Measurements from ENCODE around the gene KRT85. TPM values are rescaled to one million over a fixed set of nuclear protein-coding genes. Genes with fewer than 3 reads are reported as not detected.

The KRT85 gene
- total and polyA plus RNA-seq, 2 experiments from 2014 or later = not detected

- no peak for TF ChIP-seq EZH2 (IDR thresholded peaks at IDR 0.05; ENCODE audit: insufficient read depth, poor library complexity, severe bottlenecking)
- H3K36me3 ChIP-seq (ENCODE audit: low read depth) = no peaks in the 10 kb centered on the region
- DNase-seq = no peak
- no peaks in the 10 kb centered on the region for H3K4me1 ChIP-seq (ENCODE audit: insufficient read depth)
- in situ Hi-C loops (cut with MboI) = no loop called here
- H3K9ac ChIP-seq = no peak overlapping the region
- no peaks in the 10 kb centered on the region for H3K79me2 ChIP-seq (ENCODE audit: insufficient read depth)
- no peaks in the 10 kb centered on the region for H3K9me2 ChIP-seq (ENCODE audit: insufficient read depth)
- no peak overlapping the region for H3K27ac ChIP-seq
- H3K27me3 ChIP-seq (replicated peaks; ENCODE audit: insufficient read depth) = peaks cover 41% of the 10 kb centered on the region
- no peak overlapping the region for H3K4me2 ChIP-seq (ENCODE audit: unreplicated experiment)
- H4K20me1 ChIP-seq (ENCODE audit: insufficient read depth) = no peaks in the 10 kb centered on the region
- 77 to 79% methylated on average over 12 of the region's 12 CpGs for WGBS, 2 experiments (ENCODE audit: low coverage in 1 of 2, low lambda C conversion rate in 2 of 2, missing lambda C conversion rate in 2 of 2)
- no peak overlapping the region for H2AFZ ChIP-seq
- no peaks in the 10 kb centered on the region for H3K9me3 ChIP-seq (ENCODE audit: low read depth)
- H3F3A ChIP-seq (ENCODE audit: insufficient read depth) = no peaks in the 10 kb centered on the region
- no peak overlapping the region for H3K4me3 ChIP-seq
Measured at GRCh38 chr12:52363111-52363679, 4.1 kb downstream of the KRT85 start.

GRCh38 chr12:52362118-52362726 is 5.1 kb downstream of the KRT85 start:
- no peaks in the 10 kb centered on the region for H3K4me1 ChIP-seq (ENCODE audit: insufficient read depth)
- no peak for DNase-seq
- H3K4me2 ChIP-seq (ENCODE audit: unreplicated experiment) = no peak overlapping the region
- no peak overlapping the region for H3K27ac ChIP-seq
- H3K27me3 ChIP-seq (replicated peaks; ENCODE audit: insufficient read depth) = peaks cover 41% of the 10 kb centered on the region
- no peak for TF ChIP-seq EZH2 (IDR thresholded peaks at IDR 0.05; ENCODE audit: insufficient read depth, poor library complexity, severe bottlenecking)
- no peak for TF ChIP-seq EZH2phosphoT487 (IDR thresholded peaks at IDR 0.05; ENCODE audit: insufficient read depth, low read depth)
- H3F3A ChIP-seq (ENCODE audit: insufficient read depth) = no peaks in the 10 kb centered on the region
- no peak overlapping the region for H2AFZ ChIP-seq
- no peaks in the 10 kb centered on the region for H3K79me2 ChIP-seq (ENCODE audit: insufficient read depth)
- no peak overlapping the region for H3K9ac ChIP-seq
- WGBS, 2 experiments (ENCODE audit: low coverage in 1 of 2, low lambda C conversion rate in 2 of 2, missing lambda C conversion rate in 2 of 2) = 67 to 69% methylated on average over 11 of the region's 11 CpGs
- no peaks in the 10 kb centered on the region for H4K20me1 ChIP-seq (ENCODE audit: insufficient read depth)
- H3K9me3 ChIP-seq (ENCODE audit: low read depth) = no peaks in the 10 kb centered on the region
- H3K4me3 ChIP-seq = no peak overlapping the region
- no peaks in the 10 kb centered on the region for H3K36me3 ChIP-seq (ENCODE audit: low read depth)
- in situ Hi-C loops (cut with MboI) = no loop called here
- H3K9me2 ChIP-seq (ENCODE audit: insufficient read depth) = no peaks in the 10 kb centered on the region

GRCh38 chr12:52361553-52361952 is 5.7 kb downstream of the KRT85 start:
- Histone ChIP-seq H3K27ac (no peak overlapping the region), H3K9me2 (ENCODE audit: insufficient read depth) (no peaks in the 10 kb centered on the region), H3K79me2 (ENCODE audit: insufficient read depth) (no peaks in the 10 kb centered on the region), H3K4me1 (ENCODE audit: insufficient read depth) (no peaks in the 10 kb centered on the region), H3K4me3 (no peak overlapping the region), H3K36me3 (ENCODE audit: low read depth) (no peaks in the 10 kb centered on the region), H3K9ac (no peak overlapping the region), H4K20me1 (ENCODE audit: insufficient read depth) (no peaks in the 10 kb centered on the region), H3K9me3 (ENCODE audit: low read depth) (no peaks in the 10 kb centered on the region), H3F3A (ENCODE audit: insufficient read depth) (no peaks in the 10 kb centered on the region), H2AFZ (no peak overlapping the region), H3K4me2 (ENCODE audit: unreplicated experiment) (no peak overlapping the region), H3K27me3 (replicated peaks; ENCODE audit: insufficient read depth) (peaks cover 38% of the 10 kb centered on the region)
- no peak for DNase-seq
- 82 to 92% methylated on average over 1 of the region's 1 CpG for WGBS, 2 experiments (ENCODE audit: low coverage in 1 of 2, low lambda C conversion rate in 2 of 2, missing lambda C conversion rate in 2 of 2)
- in situ Hi-C loops (cut with MboI) = no loop called here
- TF ChIP-seq EZH2phosphoT487 (IDR thresholded peaks at IDR 0.05; ENCODE audit: insufficient read depth, low read depth) (no peak), EZH2 (IDR thresholded peaks at IDR 0.05; ENCODE audit: insufficient read depth, poor library complexity, severe bottlenecking) (no peak)

GRCh38 chr12:52360663-52361271 is 6.5 kb downstream of the KRT85 start:
- in situ Hi-C loops (cut with MboI) = no loop called here
- H3K4me1 ChIP-seq (ENCODE audit: insufficient read depth) = no peaks in the 10 kb centered on the region
- no peak for DNase-seq

More at GRCh38 chr12:52360663-52361271, 6.5 kb downstream of the KRT85 start:
- Histone ChIP-seq H3K27me3 (replicated peaks; ENCODE audit: insufficient read depth) (peaks cover 36% of the 10 kb centered on the region), H3K27ac (no peak overlapping the region), H2AFZ (no peak overlapping the region), H4K20me1 (ENCODE audit: insufficient read depth) (no peaks in the 10 kb centered on the region), H3K9ac (no peak overlapping the region), H3K9me2 (ENCODE audit: insufficient read depth) (no peaks in the 10 kb centered on the region), H3K4me2 (ENCODE audit: unreplicated experiment) (no peak overlapping the region), H3K79me2 (ENCODE audit: insufficient read depth) (no peaks in the 10 kb centered on the region), H3K4me3 (no peak overlapping the region), H3F3A (ENCODE audit: insufficient read depth) (no peaks in the 10 kb centered on the region), H3K36me3 (ENCODE audit: low read depth) (no peaks in the 10 kb centered on the region), H3K9me3 (ENCODE audit: low read depth) (no peaks in the 10 kb centered on the region)
- TF ChIP-seq EZH2phosphoT487 (IDR thresholded peaks at IDR 0.05; ENCODE audit: insufficient read depth, low read depth) (no peak), EZH2 (IDR thresholded peaks at IDR 0.05; ENCODE audit: insufficient read depth, poor library complexity, severe bottlenecking) (no peak)
- 78 to 81% methylated on average over 12 to 13 of the region's 13 CpGs for WGBS, 2 experiments (ENCODE audit: low coverage in 1 of 2, low lambda C conversion rate in 2 of 2, missing lambda C conversion rate in 2 of 2)
